ENCODE results near the gene MMAB.
A peak's percentile ranks its signal among the peaks of the same experiment; 100 is the strongest.

MMAB gene

GRCh38 chr12:109538191-109538863 lies 35.0 kb downstream of the MMAB start:
- no peak for DNase-seq (ENCODE audit: low spot score)

- no peak for DNase-seq (ENCODE audit: low spot score)
Observed at GRCh38 chr12:109537136-109537535, 36.2 kb downstream of the MMAB start.

- no peak for DNase-seq (ENCODE audit: low spot score)
Observed at GRCh38 chr12:109535863-109536250, 37.4 kb downstream of the MMAB start.

- no peak for DNase-seq (ENCODE audit: low spot score)
Observed at GRCh38 chr12:109535231-109535862, 38.0 kb downstream of the MMAB start.

- DNase-seq (ENCODE audit: low spot score): no peak
Observed at GRCh38 chr12:109534456-109534855, 38.8 kb downstream of the MMAB start.

GRCh38 chr12:109533487-109533740 lies 39.9 kb downstream of the MMAB start:
- no peak for DNase-seq (ENCODE audit: low spot score)

GRCh38 chr12:109532721-109533486 lies 40.4 kb downstream of the MMAB start:
- no peak for DNase-seq (ENCODE audit: low spot score)

- DNase-seq (ENCODE audit: low spot score): no peak
Observed at GRCh38 chr12:109531411-109531810, 41.9 kb downstream of the MMAB start.

- DNase-seq (ENCODE audit: low spot score): no peak
Observed at GRCh38 chr12:109529691-109530640, 43.3 kb downstream of the MMAB start.

- DNase-seq (ENCODE audit: low spot score): no peak
Observed at GRCh38 chr12:109527489-109528123, 45.7 kb downstream of the MMAB start.

- no peak for DNase-seq (ENCODE audit: low spot score)
Observed at GRCh38 chr12:109525279-109525585, 48.1 kb downstream of the MMAB start.

GRCh38 chr12:109524466-109525278 lies 48.6 kb downstream of the MMAB start:
- DNase-seq (ENCODE audit: low spot score): no peak

- DNase-seq (ENCODE audit: low spot score): no peak
Observed at GRCh38 chr12:109523504-109523903, 49.8 kb downstream of the MMAB start.

- no peak for DNase-seq (ENCODE audit: low spot score)
Observed at GRCh38 chr12:109523071-109523470, 50.2 kb downstream of the MMAB start.

GRCh38 chr12:109521831-109522230 lies 51.5 kb downstream of the MMAB start:
- DNase-seq (ENCODE audit: low spot score): no peak

GRCh38 chr12:109519787-109520186 lies 53.5 kb downstream of the MMAB start:
- no peak for DNase-seq (ENCODE audit: low spot score)

GRCh38 chr12:109518820-109519665 lies 54.3 kb downstream of the MMAB start:
- peak; percentile 88 for DNase-seq (ENCODE audit: low spot score)

- DNase-seq (ENCODE audit: low spot score): no peak
Observed at GRCh38 chr12:109517619-109518018, 55.7 kb downstream of the MMAB start.

- no peak for DNase-seq (ENCODE audit: low spot score)
Observed at GRCh38 chr12:109513977-109514376, 59.3 kb downstream of the MMAB start.

GRCh38 chr12:109513051-109513450 lies 60.3 kb downstream of the MMAB start:
- no peak for DNase-seq (ENCODE audit: low spot score)
